B cell (primary cell): Measurements from ENCODE around the gene PLPPR1. TPM values are rescaled to one million over a fixed set of nuclear protein-coding genes. Genes with fewer than 3 reads are reported as not detected.

Experiments used
- ATAC-seq: fragments of 200-7000 bp; cut with Tn5 transposase; one replicate; pipeline ENCODE4 v1.10.0; 2021; ENCODE audit warnings: low read depth, mild to moderate bottlenecking, moderate number of reproducible peaks, moderate library complexity
- CTCF ChIA-PET: fragments of 350-600 bp; sonication (Branson Sonifier 250); formaldehyde crosslinking; loops from one replicate; lab custom pipeline; 2021; ENCODE audit warnings: antibody characterized with exemption, inconsistent platforms; lab: Charles Lee
- POLR2A ChIA-PET: fragments of 350-600 bp; sonication (Branson Sonifier 250); formaldehyde crosslinking; loops from one replicate; lab custom pipeline; 2021; ENCODE audit warnings: antibody characterized with exemption; lab: Charles Lee
- DNase-seq: peaks from one replicate; pipeline ENCODE4 v3.0.0; 2013
- H2AFZ ChIP-seq: 2 replicates; pipeline ENCODE4 v1.6.1; 2012; ENCODE audit warnings: mild to moderate bottlenecking, low read depth, low read length; ENCODE audit not compliant: insufficient read depth, poor library complexity, severe bottlenecking
- H3K27ac ChIP-seq, 2 donors: 1 replicate in 1 of 2; 2 replicates in 1 of 2; pipeline ENCODE4 v1.5.1; 2012 to 2013; ENCODE audit warnings: low read length in 2 of 2, mild to moderate bottlenecking in 2 of 2, moderate library complexity in 1 of 2
- H3K27me3 ChIP-seq, 4 experiments: fragments of 200-600 bp in 1 of 4; sonication (generic) in 1 of 4; replicated peaks in 1 of 4; 1 replicate in 2 of 4; 2 replicates in 2 of 4; pipeline versions ENCODE4 v1.6.1 to v1.7.0; 2013 to 2016; ENCODE audit warnings: low read length in 3 of 4, mild to moderate bottlenecking in 2 of 4, mixed read lengths in 1 of 4, moderate library complexity in 1 of 4; ENCODE audit not compliant: insufficient read depth in 4 of 4, control insufficient read depth in 3 of 4; ENCODE audit errors: control extremely low read depth in 1 of 4
- H3K36me3 ChIP-seq, 2 experiments: replicated peaks in 1 of 2; 1 replicate in 1 of 2; 2 replicates in 1 of 2; pipeline versions ENCODE4 v1.6.1 to v1.7.1; 2013; ENCODE audit warnings: low read length in 1 of 2; ENCODE audit not compliant: insufficient read depth in 2 of 2, control insufficient read depth in 1 of 2; ENCODE audit errors: control extremely low read depth in 1 of 2, extremely low read depth in 1 of 2
- H3K4me1 ChIP-seq, 2 donors: fragments of 200-600 bp in 1 of 2; sonication (generic) in 1 of 2; 1 replicate in 1 of 2; 2 replicates in 1 of 2; pipeline versions ENCODE4 v1.5.1 to v1.6.1; 2013 to 2017; ENCODE audit warnings: low read length in 2 of 2; ENCODE audit not compliant: control insufficient read depth in 2 of 2, insufficient read depth in 2 of 2
- H3K4me2 ChIP-seq: replicated peaks from 2 replicates; pipeline ENCODE3; 2012; ENCODE audit warnings: mild to moderate bottlenecking, low read depth, low read length; ENCODE audit not compliant: poor library complexity, severe bottlenecking
- H3K4me3 ChIP-seq, 5 experiments: fragments of 200-600 bp in 1 of 5; sonication (generic) in 1 of 5; 1 replicate in 3 of 5; 2 replicates in 2 of 5; pipeline versions ENCODE4 v1.5.1 to v1.7.0; 2011 to 2016; ENCODE audit warnings: low read length in 4 of 5, mild to moderate bottlenecking in 4 of 5, low read depth in 2 of 5, control low read depth in 1 of 5, moderate library complexity in 1 of 5; ENCODE audit not compliant: insufficient read depth in 1 of 5; ENCODE audit errors: control extremely low read depth in 1 of 5, extremely low read depth in 1 of 5
- H3K79me2 ChIP-seq: fragments of 200-600 bp; sonication (generic); one replicate; pipeline ENCODE4 v1.6.0; 2016; ENCODE audit warnings: low read length; ENCODE audit not compliant: control insufficient read depth, insufficient read depth
- H3K9ac ChIP-seq: fragments of 200-600 bp; sonication (generic); 2 replicates; pipeline ENCODE4 v1.6.1; 2017; ENCODE audit warnings: mild to moderate bottlenecking, low read length, moderate library complexity
- H3K9me3 ChIP-seq, 3 donors: one replicate each; pipeline versions ENCODE4 v1.6.1 to v1.7.1; 2013; ENCODE audit warnings: low read length in 2 of 3; ENCODE audit not compliant: control insufficient read depth in 2 of 3, insufficient read depth in 1 of 3; ENCODE audit errors: control extremely low read depth in 1 of 3
- H4K20me1 ChIP-seq: 2 replicates; pipeline ENCODE4 v1.6.0; 2012; ENCODE audit warnings: mild to moderate bottlenecking, low read length; ENCODE audit not compliant: insufficient read depth, control insufficient read depth, poor library complexity, severe bottlenecking
- H3K27ac Mint-ChIP-seq: one replicate; pipeline ENCODE4 v1.8.0; 2021; ENCODE audit warnings: mixed read lengths
- H3K27me3 Mint-ChIP-seq: one replicate; pipeline ENCODE4 v1.8.0; 2021; ENCODE audit warnings: mixed read lengths
- H3K4me1 Mint-ChIP-seq: one replicate; pipeline ENCODE4 v1.8.0; 2021; ENCODE audit warnings: mixed read lengths
- H3K4me3 Mint-ChIP-seq: one replicate; pipeline ENCODE4 v1.8.0; 2021; ENCODE audit warnings: mixed read lengths
- H3K9me3 Mint-ChIP-seq: one replicate; pipeline ENCODE4 v1.8.0; 2022; ENCODE audit warnings: mixed read lengths; ENCODE audit not compliant: insufficient read depth
- EZH2 ChIP-seq: IDR thresholded peaks from 2 replicates; pipeline ENCODE4 v1.6.1; 2012; ENCODE audit warnings: borderline replicate concordance, low read depth, mild to moderate bottlenecking, moderate library complexity, low read length; ENCODE audit not compliant: insufficient read depth, poor library complexity, severe bottlenecking
- WGBS: methylation state at CpG from one replicate; pipeline ENCODE4 v1.1.5; 2013; ENCODE audit warnings: missing lambda C conversion rate; ENCODE audit not compliant: insufficient coverage; 5-methylcytosine and 5-hydroxymethylcytosine counted together
- intact Hi-C: fragments of 100-400 bp; cut with micrococcal nuclease; formaldehyde crosslinking; loops from one replicate; pipeline ENCODE4 v1.10.0; 2022
- polyA plus RNA-seq: library from polyadenylated mRNA; depleted of rRNA; stranded (reverse); fragments of >200 nt; gene quantifications from 2 replicates; pipeline ENCODE4 v1.2.3, GENCODE V29; 2012
- total RNA-seq, 2 donors: library from RNA; stranded (reverse); fragments of 120-200 nt in 1 of 2; gene quantifications; 1 replicate in 1 of 2; 2 replicates in 1 of 2; pipeline versions ENCODE4 v1.2.3 to v1.2.4, GENCODE V29; 2013 to 2022
- TF ChIP-seq, protein P1 (sequence below): fragments of 200-600 bp; IDR thresholded peaks from one replicate; pipeline ENCODE4 v1.8.0; 2022; ENCODE audit warnings: antibody characterized with exemption, mild to moderate bottlenecking

Gene PLPPR1
- total and polyA plus RNA-seq, 2 donors (not counting 1 experiment from before 2014, with no cell fraction given): not detected

DNA sequence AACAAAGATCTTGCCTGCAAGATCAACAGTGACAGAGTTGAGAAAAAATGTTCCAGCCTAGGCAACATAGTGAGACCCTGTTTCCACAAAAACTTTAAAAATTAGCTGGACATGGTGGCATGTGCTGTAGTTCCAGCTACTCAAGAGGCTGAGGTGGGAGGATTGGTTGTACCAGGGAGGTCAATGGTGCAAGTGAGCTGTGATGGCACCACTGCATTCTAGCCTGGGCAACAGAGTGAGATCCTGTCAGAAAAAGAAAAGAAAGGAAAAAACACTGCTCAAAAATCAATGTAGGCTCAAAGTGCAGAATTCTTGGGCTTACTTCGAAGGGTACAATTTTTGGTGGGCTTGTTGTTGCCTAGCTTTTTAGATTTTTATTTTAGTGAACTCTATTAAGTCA, 145.4 kb downstream of the PLPPR1 start:
- intact Hi-C loops: no loop called here
- no peak overlapping the region for H3K27ac ChIP-seq
- no peak for TF ChIP-seq EZH2
- TF ChIP-seq, protein P1, sequence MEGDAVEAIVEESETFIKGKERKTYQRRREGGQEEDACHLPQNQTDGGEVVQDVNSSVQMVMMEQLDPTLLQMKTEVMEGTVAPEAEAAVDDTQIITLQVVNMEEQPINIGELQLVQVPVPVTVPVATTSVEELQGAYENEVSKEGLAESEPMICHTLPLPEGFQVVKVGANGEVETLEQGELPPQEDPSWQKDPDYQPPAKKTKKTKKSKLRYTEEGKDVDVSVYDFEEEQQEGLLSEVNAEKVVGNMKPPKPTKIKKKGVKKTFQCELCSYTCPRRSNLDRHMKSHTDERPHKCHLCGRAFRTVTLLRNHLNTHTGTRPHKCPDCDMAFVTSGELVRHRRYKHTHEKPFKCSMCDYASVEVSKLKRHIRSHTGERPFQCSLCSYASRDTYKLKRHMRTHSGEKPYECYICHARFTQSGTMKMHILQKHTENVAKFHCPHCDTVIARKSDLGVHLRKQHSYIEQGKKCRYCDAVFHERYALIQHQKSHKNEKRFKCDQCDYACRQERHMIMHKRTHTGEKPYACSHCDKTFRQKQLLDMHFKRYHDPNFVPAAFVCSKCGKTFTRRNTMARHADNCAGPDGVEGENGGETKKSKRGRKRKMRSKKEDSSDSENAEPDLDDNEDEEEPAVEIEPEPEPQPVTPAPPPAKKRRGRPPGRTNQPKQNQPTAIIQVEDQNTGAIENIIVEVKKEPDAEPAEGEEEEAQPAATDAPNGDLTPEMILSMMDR: no peak
- H3K4me1 ChIP-seq: no peaks in the 10 kb centered on the region
- H3K27ac Mint-ChIP-seq: no peak overlapping the region
- H3K27me3 ChIP-seq: no peaks in the 10 kb centered on the region
- 40% methylated on average over 1 of the region's 1 CpG for WGBS
- H3K9me3 ChIP-seq: peaks cover 0 to 1% (median 0%) of the 10 kb centered on the region in 3 donors
- H3K36me3 ChIP-seq: no peaks in the 10 kb centered on the region
- no peaks in the 10 kb centered on the region for H3K27me3 Mint-ChIP-seq
- DNase-seq (no peak), ATAC-seq (no peak)
- H3K4me3 ChIP-seq: no peak overlapping the region
- H3K9ac ChIP-seq: no peak overlapping the region
- no peaks in the 10 kb centered on the region for H3K4me1 Mint-ChIP-seq
- ChIA-PET CTCF (no interaction called here), POLR2A (no interaction called here)
- H3K4me2 ChIP-seq: no peak overlapping the region
- H4K20me1 ChIP-seq: no peaks in the 10 kb centered on the region
- no peak overlapping the region for H3K4me3 Mint-ChIP-seq
- H3K79me2 ChIP-seq: no peaks in the 10 kb centered on the region
- H3K9me3 Mint-ChIP-seq: no peaks in the 10 kb centered on the region
- no peak overlapping the region for H2AFZ ChIP-seq

DNA sequence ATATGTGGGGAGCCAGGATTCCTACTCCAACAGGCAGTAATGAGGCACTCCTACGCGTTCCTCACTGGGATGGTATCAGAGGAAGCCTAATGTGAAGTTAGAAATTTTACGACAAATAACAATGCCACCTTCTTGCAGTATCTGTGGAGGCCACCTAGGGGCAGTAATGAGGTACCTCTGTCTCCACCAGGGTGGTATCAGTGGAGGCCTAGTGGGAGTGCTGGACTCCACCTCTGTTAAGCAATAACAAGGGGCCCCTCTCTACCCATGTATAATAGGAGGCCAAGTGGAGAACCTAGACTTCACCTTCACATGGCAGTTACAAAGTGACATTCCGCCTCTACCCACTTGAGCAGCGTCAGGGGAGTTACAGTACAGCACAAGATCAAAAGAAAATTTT, 147.9 kb downstream of the PLPPR1 start:
- H3K4me1 Mint-ChIP-seq: no peaks in the 10 kb centered on the region
- no peak overlapping the region for H3K4me3 ChIP-seq
- H3K27ac ChIP-seq: no peak overlapping the region
- H2AFZ ChIP-seq: no peak overlapping the region
- CTCF ChIA-PET: no interaction called here
- no peak overlapping the region for H3K4me3 Mint-ChIP-seq
- H3K27ac Mint-ChIP-seq: no peak overlapping the region
- H3K79me2 ChIP-seq: no peaks in the 10 kb centered on the region
- WGBS: 97% methylated on average over 4 of the region's 5 CpGs
- no peaks in the 10 kb centered on the region for H3K9me3 Mint-ChIP-seq
- peaks cover 0 to 1% (median 0%) of the 10 kb centered on the region in 3 donors for H3K9me3 ChIP-seq
- no peak overlapping the region for H3K4me2 ChIP-seq
- no peak overlapping the region for H3K9ac ChIP-seq
- H3K27me3 Mint-ChIP-seq: no peaks in the 10 kb centered on the region
- no peaks in the 10 kb centered on the region for H3K4me1 ChIP-seq
- H3K27me3 ChIP-seq: no peaks in the 10 kb centered on the region
- POLR2A ChIA-PET: no interaction called here
- ATAC-seq: no peak
- intact Hi-C loops: no loop called here
- no peaks in the 10 kb centered on the region for H4K20me1 ChIP-seq
- H3K36me3 ChIP-seq: no peaks in the 10 kb centered on the region
- TF ChIP-seq, protein P1: no peak
- TF ChIP-seq EZH2: no peak
- no peak for DNase-seq
